EH (cell line): Measurements from ENCODE around the gene ASGR2.
"Not testable (repeated sequence)": the region's sequence is repeated elsewhere in the genome, so short reads cannot be mapped to it uniquely, and the experiment has no call there.

Experiments
- DNase-seq: peaks from one replicate; pipeline ENCODE4 v3.0.0-alpha.2; 2015; ENCODE audit warnings: low read depth

ASGR2 gene

GRCh38 chr17:7124923-7125322, 10.3 kb upstream of the ASGR2 start:
- DNase-seq, result no peak

- DNase-seq, result no peak
These were observed 9.2 kb upstream of the ASGR2 start for GRCh38 chr17:7123844-7124243.

GRCh38 chr17:7122381-7122780, 7.8 kb upstream of the ASGR2 start:
- peak; percentile 43 for DNase-seq

GRCh38 chr17:7120635-7121034, 6.0 kb upstream of the ASGR2 start:
- not testable (repeated sequence) for DNase-seq

- no peak for DNase-seq
These were observed 5.5 kb upstream of the ASGR2 start for GRCh38 chr17:7120123-7120522.

- no peak for DNase-seq
These were observed 4.7 kb upstream of the ASGR2 start for GRCh38 chr17:7119314-7119713.

GRCh38 chr17:7114875-7115614, 423 bp upstream of the ASGR2 start:
- DNase-seq, result no peak

GRCh38 chr17:7113273-7114071, 1.1 kb downstream of the ASGR2 start:
- DNase-seq, result no peak

GRCh38 chr17:7112510-7113108, 2.0 kb downstream of the ASGR2 start:
- no peak for DNase-seq

GRCh38 chr17:7111784-7112509, 2.7 kb downstream of the ASGR2 start:
- no peak for DNase-seq

- DNase-seq, result no peak
These were observed 3.9 kb downstream of the ASGR2 start for GRCh38 chr17:7110617-7111306.

- no peak for DNase-seq
These were observed 4.9 kb downstream of the ASGR2 start for GRCh38 chr17:7109461-7110322.

- DNase-seq, result no peak
These were observed 5.6 kb downstream of the ASGR2 start for GRCh38 chr17:7108981-7109380.

GRCh38 chr17:7108560-7108925, 6.1 kb downstream of the ASGR2 start:
- no peak for DNase-seq

- no peak for DNase-seq
These were observed 6.6 kb downstream of the ASGR2 start for GRCh38 chr17:7107795-7108559.

GRCh38 chr17:7107012-7107754, 7.4 kb downstream of the ASGR2 start:
- DNase-seq, result no peak

GRCh38 chr17:7102421-7102820, 12.2 kb downstream of the ASGR2 start:
- no peak for DNase-seq

GRCh38 chr17:7101531-7101930, 13.1 kb downstream of the ASGR2 start:
- no peak for DNase-seq

- DNase-seq, result not testable (repeated sequence)
These were observed 13.8 kb downstream of the ASGR2 start for GRCh38 chr17:7100641-7101379.
